ENCODE measurements around the gene HOXB13.

Gene HOXB13

GRCh38 chr17:48748718-48749566, 20.4 kb upstream of the HOXB13 start:
- no peak for DNase-seq (ENCODE audit: low spot score)

- DNase-seq (ENCODE audit: low spot score) = no peak
Observed at GRCh38 chr17:48747445-48748363, 19.2 kb upstream of the HOXB13 start.

GRCh38 chr17:48746916-48747444, 18.4 kb upstream of the HOXB13 start:
- no peak for DNase-seq (ENCODE audit: low spot score)

- DNase-seq (ENCODE audit: low spot score) = no peak
Observed at GRCh38 chr17:48745381-48746275, 17.1 kb upstream of the HOXB13 start.

- DNase-seq (ENCODE audit: low spot score) = no peak
Observed at GRCh38 chr17:48740537-48740936, 12.0 kb upstream of the HOXB13 start.

- no peak for DNase-seq (ENCODE audit: low spot score)
Observed at GRCh38 chr17:48738803-48739526, 10.4 kb upstream of the HOXB13 start.

DNA sequence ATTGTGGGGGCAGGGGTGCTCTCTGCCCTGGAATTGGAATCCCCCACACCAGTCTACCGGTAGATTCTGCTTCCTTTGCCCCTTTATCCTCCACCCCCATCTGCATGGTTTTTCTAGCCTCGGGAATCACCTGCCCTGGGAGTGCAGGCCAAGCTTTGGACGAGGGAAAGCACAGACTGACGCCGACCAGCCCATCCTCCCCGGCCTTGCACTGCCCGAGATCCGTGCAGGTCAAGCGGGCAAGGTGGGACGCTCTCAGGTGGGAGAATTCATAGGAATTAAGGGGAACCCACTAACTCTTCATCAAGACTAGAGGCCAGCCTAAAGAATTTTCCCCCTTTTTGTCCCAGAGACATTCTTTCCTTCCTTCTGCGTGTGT, 9.9 kb upstream of the HOXB13 start:
- no peak for DNase-seq (ENCODE audit: low spot score)

- DNase-seq (ENCODE audit: low spot score) = no peak
Observed at GRCh38 chr17:48737330-48738043, 8.9 kb upstream of the HOXB13 start.

DNA sequence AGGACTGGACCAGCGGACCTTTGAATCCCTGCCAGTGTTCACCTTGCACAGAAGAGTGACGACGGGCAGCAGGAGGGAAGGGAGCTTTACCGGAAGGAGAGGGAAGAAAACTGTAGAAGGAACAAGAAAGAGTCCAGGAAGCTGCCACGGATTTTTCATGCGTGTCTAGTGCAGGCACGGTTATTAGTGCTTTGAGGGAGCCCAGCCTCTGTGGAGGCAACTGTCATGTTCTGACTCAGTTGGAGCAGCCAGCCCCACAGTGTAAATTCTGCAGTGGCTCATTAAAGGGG, 6.5 kb upstream of the HOXB13 start:
- no peak for DNase-seq (ENCODE audit: low spot score)

GRCh38 chr17:48734333-48735061, 5.9 kb upstream of the HOXB13 start:
- DNase-seq (ENCODE audit: low spot score) = no peak

- no peak for DNase-seq (ENCODE audit: low spot score)
Observed at GRCh38 chr17:48733632-48734328, 5.2 kb upstream of the HOXB13 start.

DNA sequence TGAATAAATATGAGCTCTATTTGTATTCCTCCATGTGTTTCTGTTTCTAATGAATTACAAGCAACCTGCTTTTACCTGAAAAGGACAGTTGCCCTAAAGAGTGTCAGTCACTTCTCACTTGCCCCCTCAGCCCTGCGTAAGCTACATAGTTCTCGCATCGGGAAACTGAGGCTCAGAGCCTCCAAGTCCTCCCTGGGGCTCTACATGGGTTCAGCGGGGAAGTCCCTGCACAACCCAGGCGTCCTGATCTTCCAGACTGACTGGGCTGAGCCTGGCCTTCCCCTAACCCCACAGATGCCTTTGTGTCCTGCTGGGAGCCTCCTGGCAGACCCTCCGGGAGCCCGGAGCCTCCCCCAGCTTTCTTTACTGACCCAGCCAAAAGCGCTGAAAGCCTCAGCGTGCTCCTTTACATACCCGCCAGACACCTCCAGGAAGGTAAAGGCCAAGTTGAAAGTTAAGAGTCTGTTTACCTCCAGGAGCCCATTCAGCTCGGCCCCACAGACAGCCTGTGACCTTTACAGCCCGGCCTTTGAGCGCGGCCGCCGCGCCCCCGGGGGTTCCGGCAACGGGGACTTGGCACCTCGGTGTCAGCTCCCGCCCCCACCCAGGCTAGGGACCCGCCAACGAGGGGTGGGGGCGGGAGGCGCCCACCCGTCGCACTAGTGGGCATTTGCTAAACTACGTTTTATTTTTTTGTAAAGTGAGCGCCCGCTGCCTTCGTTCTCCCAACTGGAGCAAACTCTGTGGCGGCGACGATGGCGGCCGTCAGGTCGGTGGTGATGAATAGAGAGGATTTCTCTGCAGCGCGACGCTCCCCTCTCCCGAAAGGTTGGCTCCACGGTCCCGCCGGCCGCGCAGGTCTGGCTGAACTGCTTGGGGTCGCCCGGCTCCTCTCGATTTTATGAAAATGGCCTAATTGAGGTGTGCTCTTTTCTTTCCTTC, 4.4 kb upstream of the HOXB13 start:
- no peak for DNase-seq (ENCODE audit: low spot score)

DNA sequence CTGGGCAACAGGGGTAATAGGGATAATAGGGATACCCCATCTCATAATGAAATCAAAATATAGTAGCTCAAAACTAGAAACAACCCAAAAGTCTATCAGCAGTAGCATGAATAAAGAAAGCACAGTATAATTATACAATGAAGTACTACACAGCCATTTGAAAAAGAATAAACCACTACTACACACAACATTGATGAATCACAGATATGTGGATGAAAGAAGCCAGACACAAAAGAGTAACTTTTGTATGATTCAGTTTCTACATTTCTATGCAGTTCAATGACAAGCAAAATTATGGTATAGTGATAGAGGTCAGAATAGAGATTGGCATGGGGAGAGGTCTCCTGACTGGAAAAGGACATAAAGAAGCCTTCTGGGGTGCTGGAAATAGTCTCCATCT, 2.8 kb upstream of the HOXB13 start:
- no peak for DNase-seq (ENCODE audit: low spot score)

GRCh38 chr17:48730240-48730550, 1.6 kb upstream of the HOXB13 start:
- no peak for DNase-seq (ENCODE audit: low spot score)

- DNase-seq (ENCODE audit: low spot score) = no peak
Observed at GRCh38 chr17:48729335-48730239, 1.0 kb upstream of the HOXB13 start.

- no peak for DNase-seq (ENCODE audit: low spot score)
Observed at GRCh38 chr17:48727415-48728175, 955 bp downstream of the HOXB13 start.

DNA sequence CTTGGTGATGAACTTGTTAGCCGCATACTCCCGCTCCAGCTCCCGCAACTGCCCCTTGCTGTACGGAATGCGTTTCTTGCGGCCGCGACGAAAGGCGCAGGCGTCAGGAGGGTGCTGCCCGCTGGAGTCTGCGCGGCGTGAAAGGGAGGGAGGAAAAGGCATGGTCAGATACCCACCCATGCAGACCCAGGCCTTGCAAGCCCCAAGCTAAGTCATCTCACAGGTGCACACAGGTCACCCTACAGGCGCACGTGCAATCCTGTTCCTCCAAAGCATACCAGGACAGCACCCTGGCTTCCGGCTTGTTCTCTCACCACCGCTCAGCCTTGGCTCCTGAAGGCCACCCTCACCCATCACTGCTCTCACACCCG, 1.6 kb downstream of the HOXB13 start:
- DNase-seq (ENCODE audit: low spot score) = no peak
